Rectal smooth muscle tissue (tissue), 1 donor: ENCODE results near the gene CDK6.

Experiments used
- H3K27ac ChIP-seq: one replicate; pipeline ENCODE4 v1.7.0; 2013; ENCODE audit warnings: low read depth, low read length, inconsistent platforms
- H3K27me3 ChIP-seq: one replicate; pipeline ENCODE4 v1.7.0; 2013; ENCODE audit warnings: low read length; ENCODE audit not compliant: control insufficient read depth, insufficient read depth
- H3K36me3 ChIP-seq: one replicate; pipeline ENCODE4 v1.7.0; 2013; ENCODE audit warnings: low read length; ENCODE audit not compliant: control insufficient read depth, insufficient read depth
- H3K4me1 ChIP-seq: one replicate; pipeline ENCODE4 v1.7.0; 2013; ENCODE audit warnings: low read length; ENCODE audit not compliant: control insufficient read depth, insufficient read depth
- H3K4me3 ChIP-seq: one replicate; pipeline ENCODE4 v1.7.0; 2013; ENCODE audit warnings: low read length
- H3K9ac ChIP-seq: one replicate; pipeline ENCODE4 v1.7.0; 2013; ENCODE audit warnings: low read length

CDK6 gene

DNA sequence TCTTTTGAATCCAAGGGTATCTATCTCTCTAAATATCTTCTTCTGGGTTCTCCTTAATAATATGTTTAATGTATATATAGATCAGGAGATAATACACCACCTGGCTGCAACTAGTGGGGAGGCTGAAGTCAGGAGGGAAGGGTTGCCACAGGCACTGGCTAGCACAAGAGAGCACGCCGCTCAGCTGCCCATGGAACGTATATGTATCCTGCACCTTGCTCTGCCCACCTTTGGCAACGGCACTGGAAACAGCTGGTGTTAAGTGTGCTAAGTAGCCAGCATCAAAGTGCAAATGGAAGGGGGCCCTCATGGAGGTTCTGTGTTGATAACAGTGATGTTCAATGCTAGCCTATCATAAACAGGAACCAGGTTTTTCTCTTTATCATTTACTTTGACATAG, 196.4 kb downstream of the CDK6 start:
- Histone ChIP-seq H3K36me3 (no peaks in the 10 kb centered on the region), H3K4me3 (no peak overlapping the region), H3K4me1 (no peaks in the 10 kb centered on the region)

GRCh38 chr7:92639213-92639896, 197.0 kb downstream of the CDK6 start:
- Histone ChIP-seq H3K4me1 (no peaks in the 10 kb centered on the region), H3K9ac (no peak overlapping the region), H3K4me3 (no peak overlapping the region), H3K36me3 (no peaks in the 10 kb centered on the region), H3K27me3 (no peaks in the 10 kb centered on the region), H3K27ac (no peak overlapping the region)

More for the DNA sequence above, 196.4 kb downstream of the CDK6 start:
- Histone ChIP-seq H3K27ac (no peak overlapping the region), H3K9ac (no peak overlapping the region), H3K27me3 (no peaks in the 10 kb centered on the region)

GRCh38 chr7:92636018-92636560, 200.3 kb downstream of the CDK6 start:
- no peak overlapping the region for H3K9ac ChIP-seq
- H3K4me1 ChIP-seq: peaks cover 9% of the 10 kb centered on the region
- no peaks in the 10 kb centered on the region for H3K36me3 ChIP-seq
- no peaks in the 10 kb centered on the region for H3K27me3 ChIP-seq
- no peak overlapping the region for H3K4me3 ChIP-seq
- no peak overlapping the region for H3K27ac ChIP-seq

- H3K27me3 ChIP-seq: no peaks in the 10 kb centered on the region
- no peaks in the 10 kb centered on the region for H3K36me3 ChIP-seq
- no peak overlapping the region for H3K9ac ChIP-seq
- H3K4me3 ChIP-seq: no peak overlapping the region
- H3K4me1 ChIP-seq: peaks cover 9% of the 10 kb centered on the region
- no peak overlapping the region for H3K27ac ChIP-seq
Measured at GRCh38 chr7:92635538-92635937, 200.8 kb downstream of the CDK6 start.

DNA sequence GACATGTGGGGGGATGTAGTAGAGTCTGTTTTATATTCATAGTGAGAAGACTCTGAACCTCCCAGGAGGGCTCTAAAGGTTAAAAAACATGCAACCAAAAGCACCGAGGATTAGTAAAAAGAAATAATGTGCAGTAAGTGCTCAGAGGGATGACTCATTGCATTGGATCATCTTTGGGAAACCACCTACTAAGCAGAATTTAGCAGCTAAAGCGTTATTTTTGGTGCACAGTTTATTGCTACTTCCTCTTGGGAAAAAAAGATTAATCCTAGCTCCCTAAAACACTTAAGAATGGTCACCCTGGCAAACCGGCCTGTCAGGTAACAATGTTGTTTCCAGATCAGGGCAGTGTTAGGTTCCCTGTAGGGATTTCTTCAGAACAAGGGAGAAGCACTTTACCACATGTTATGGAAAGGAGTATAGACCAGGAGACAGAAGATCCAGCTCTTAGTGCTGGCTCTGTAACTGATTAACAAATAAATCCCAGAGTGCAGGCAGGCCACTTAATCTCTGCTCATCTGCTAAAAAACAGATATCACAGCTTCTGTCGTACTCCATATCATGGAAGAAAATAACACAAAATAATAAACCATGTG, 201.4 kb downstream of the CDK6 start:
- Histone ChIP-seq H3K4me3 (no peak overlapping the region), H3K9ac (no peak overlapping the region), H3K27ac (no peak overlapping the region), H3K36me3 (no peaks in the 10 kb centered on the region), H3K4me1 (peaks cover 9% of the 10 kb centered on the region), H3K27me3 (no peaks in the 10 kb centered on the region)

GRCh38 chr7:92634205-92634604, 202.2 kb downstream of the CDK6 start:
- no peaks in the 10 kb centered on the region for H3K27me3 ChIP-seq
- H3K4me1 ChIP-seq: peaks cover 9% of the 10 kb centered on the region
- no peaks in the 10 kb centered on the region for H3K36me3 ChIP-seq
- H3K4me3 ChIP-seq: no peak overlapping the region
- no peak overlapping the region for H3K9ac ChIP-seq
- no peak overlapping the region for H3K27ac ChIP-seq

GRCh38 chr7:92633211-92633906, 203.0 kb downstream of the CDK6 start:
- no peaks in the 10 kb centered on the region for H3K36me3 ChIP-seq
- no peak overlapping the region for H3K4me3 ChIP-seq
- peaks cover 9% of the 10 kb centered on the region for H3K4me1 ChIP-seq
- peak overlapping the region; percentile 61 for H3K27ac ChIP-seq
- H3K9ac ChIP-seq: no peak overlapping the region
- no peaks in the 10 kb centered on the region for H3K27me3 ChIP-seq

- Histone ChIP-seq H3K36me3 (no peaks in the 10 kb centered on the region), H3K4me3 (no peak overlapping the region), H3K27ac (peak overlapping the region; percentile 61), H3K9ac (no peak overlapping the region), H3K4me1 (peaks cover 9% of the 10 kb centered on the region), H3K27me3 (no peaks in the 10 kb centered on the region)
Measured at GRCh38 chr7:92632791-92633190, 203.6 kb downstream of the CDK6 start.

DNA sequence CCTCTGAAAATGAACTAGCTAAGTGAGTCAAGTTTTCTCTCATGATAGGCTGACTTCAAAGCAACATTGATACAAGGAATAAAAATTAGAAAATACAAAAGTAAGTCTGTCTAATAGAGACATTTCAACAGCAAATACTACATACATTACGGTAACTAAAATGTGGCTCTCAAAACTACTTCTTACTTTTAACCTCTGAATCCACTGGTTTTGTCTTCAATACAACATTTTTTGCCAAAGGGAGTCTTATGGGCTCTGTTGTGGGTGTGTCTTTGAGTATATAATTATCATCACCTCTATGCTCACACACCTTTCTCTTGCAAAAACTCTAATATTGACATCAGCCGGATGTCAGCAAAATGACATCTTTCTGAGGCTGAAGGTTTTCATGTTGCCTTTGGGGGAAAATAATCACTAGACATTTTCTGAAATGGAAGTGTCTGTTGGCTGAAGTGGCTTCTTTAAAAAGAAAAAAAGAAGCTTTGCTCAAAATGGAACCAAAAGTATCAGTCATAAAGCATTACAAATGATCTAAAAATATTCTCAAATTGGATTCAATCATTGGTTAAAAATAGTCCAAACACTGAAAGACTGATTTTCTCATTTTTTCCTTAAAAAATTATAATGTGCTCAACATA, 204.4 kb downstream of the CDK6 start:
- no peak overlapping the region for H3K27ac ChIP-seq
- no peaks in the 10 kb centered on the region for H3K27me3 ChIP-seq
- H3K9ac ChIP-seq: no peak overlapping the region
- no peaks in the 10 kb centered on the region for H3K36me3 ChIP-seq
- H3K4me1 ChIP-seq: peaks cover 9% of the 10 kb centered on the region
- H3K4me3 ChIP-seq: no peak overlapping the region

GRCh38 chr7:92631067-92631849, 205.1 kb downstream of the CDK6 start:
- no peaks in the 10 kb centered on the region for H3K36me3 ChIP-seq
- no peaks in the 10 kb centered on the region for H3K27me3 ChIP-seq
- H3K4me3 ChIP-seq: no peak overlapping the region
- H3K9ac ChIP-seq: no peak overlapping the region
- peaks cover 9% of the 10 kb centered on the region for H3K4me1 ChIP-seq
- no peak overlapping the region for H3K27ac ChIP-seq

DNA sequence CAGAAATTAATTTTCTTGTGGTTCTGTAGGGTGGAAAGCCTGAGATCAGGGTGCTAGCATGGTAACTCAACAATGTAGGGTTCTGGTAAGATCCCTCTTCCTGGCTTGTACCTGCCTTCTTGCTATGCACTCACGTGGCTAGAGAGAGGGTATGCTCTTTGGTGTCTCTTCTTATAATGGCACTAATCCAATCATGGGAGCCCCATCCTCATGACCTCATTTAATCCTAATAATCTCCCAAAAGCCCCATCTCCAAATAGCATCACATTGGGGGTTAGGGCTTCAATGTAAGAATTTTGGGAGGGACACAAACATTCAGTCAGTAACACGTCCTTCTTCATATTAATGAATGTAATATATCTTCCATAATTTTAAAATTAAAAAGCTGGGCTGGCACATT, 206.6 kb downstream of the CDK6 start:
- H3K27me3 ChIP-seq: no peaks in the 10 kb centered on the region
- H3K4me3 ChIP-seq: no peak overlapping the region
- H3K4me1 ChIP-seq: peaks cover 9% of the 10 kb centered on the region
- no peaks in the 10 kb centered on the region for H3K36me3 ChIP-seq
- no peak overlapping the region for H3K9ac ChIP-seq
- no peak overlapping the region for H3K27ac ChIP-seq

DNA sequence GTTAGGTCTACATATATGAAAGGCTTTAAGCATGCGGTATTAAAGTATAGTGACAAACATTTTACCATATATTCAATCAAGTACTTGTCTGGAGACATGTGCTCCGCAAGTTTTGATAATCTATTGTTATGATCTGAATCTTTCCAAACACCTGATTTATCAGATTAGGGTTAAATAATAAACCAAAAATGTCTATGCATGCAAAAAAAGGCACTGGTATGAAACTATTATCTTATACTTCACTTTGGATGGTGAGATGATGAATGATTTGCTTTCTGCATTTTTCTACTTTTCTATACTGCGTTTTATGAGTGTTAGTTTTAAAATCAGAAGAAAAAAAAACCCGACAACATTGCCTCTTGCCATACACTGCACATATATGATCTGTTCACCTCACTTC, 208.4 kb downstream of the CDK6 start:
- H3K27ac ChIP-seq: no peak overlapping the region
- H3K4me3 ChIP-seq: no peak overlapping the region
- H3K36me3 ChIP-seq: no peaks in the 10 kb centered on the region
- no peak overlapping the region for H3K9ac ChIP-seq
- H3K27me3 ChIP-seq: no peaks in the 10 kb centered on the region
- peaks cover 3% of the 10 kb centered on the region for H3K4me1 ChIP-seq
